HepG2 (cell line): ENCODE measurements around the gene LIPC. TPM values are rescaled to one million over a fixed set of nuclear protein-coding genes. Genes with fewer than 3 reads are reported as not detected.

Experiments
- CEBPG ChIP-seq: IDR thresholded peaks from 2 replicates; pipeline ENCODE4 v1.6.1; 2016
- ELF3 ChIP-seq: IDR thresholded peaks from 2 replicates; pipeline ENCODE4 v1.6.1; 2016; ENCODE audit warnings: missing genetic modification reagents, missing compliant biosample characterization
- MED13 ChIP-seq: sonication (generic); formaldehyde crosslinking; IDR thresholded peaks from 2 replicates; pipeline ENCODE4 v1.5.0; 2020; ENCODE audit warnings: missing genetic modification reagents
- NFYC ChIP-seq: IDR thresholded peaks from 2 replicates; pipeline ENCODE4 v1.6.1; 2016; ENCODE audit warnings: missing genetic modification reagents, missing compliant biosample characterization
- RCOR2 ChIP-seq: IDR thresholded peaks from 2 replicates; pipeline ENCODE4 v1.6.1; 2016; ENCODE audit warnings: missing biosample characterization, missing genetic modification reagents
- ZFP36L1 ChIP-seq: sonication (generic); formaldehyde crosslinking; IDR thresholded peaks from 2 replicates; pipeline ENCODE4 v1.8.0; 2022; ENCODE audit warnings: mild to moderate bottlenecking, missing genetic modification reagents, moderate library complexity
- ZSCAN25 ChIP-seq: sonication (generic); formaldehyde crosslinking; IDR thresholded peaks from 2 replicates; pipeline ENCODE4 v1.8.0; 2022; ENCODE audit warnings: mild to moderate bottlenecking, missing genetic modification reagents
- polyA plus RNA-seq, 8 experiments: library from polyadenylated mRNA; depleted of rRNA in 3 of 8; stranded (reverse) in 7 of 8; unstranded in 1 of 8; fragments of >200 nt; fragmentation: Illumina TruSeq in 4 of 8; extraction: Trizol in 4 of 8; gene quantifications; 2 replicates each; pipeline versions ENCODE4 v1.2.1 to v1.2.3, GENCODE V29; 2011 to 2016; ENCODE audit warnings: low read depth in 4 of 8, missing spikeins in 1 of 8, mixed read lengths in 1 of 8; ENCODE audit not compliant: insufficient read depth in 1 of 8
- total RNA-seq, 5 experiments: library from RNA; depleted of rRNA; stranded (reverse); fragments of >200 nt; fragmentation: Illumina TruSeq; extraction: Trizol; gene quantifications; 2 replicates each; pipeline ENCODE4 v1.2.3, GENCODE V29; 2016; ENCODE audit warnings: low read depth in 1 of 5
- TF ChIP-seq, protein P1 (sequence below): sonication (generic); formaldehyde crosslinking; IDR thresholded peaks from 2 replicates; pipeline ENCODE4 v1.4.0; 2020; ENCODE audit warnings: mild to moderate bottlenecking, missing genetic modification reagents, borderline replicate concordance
- TF ChIP-seq, protein P2 (sequence below): sonication (generic); formaldehyde crosslinking; IDR thresholded peaks from 2 replicates; pipeline ENCODE4 v1.4.0; 2020; ENCODE audit warnings: missing genetic modification reagents
- TF ChIP-seq, protein P3 (sequence below): sonication (generic); formaldehyde crosslinking; IDR thresholded peaks from 2 replicates; pipeline ENCODE4 v1.4.0; 2020; ENCODE audit warnings: missing genetic modification reagents
- TF ChIP-seq, protein P4 (sequence below): sonication (generic); formaldehyde crosslinking; IDR thresholded peaks from 2 replicates; pipeline ENCODE4 v1.8.0; 2022; ENCODE audit warnings: mild to moderate bottlenecking, missing genetic modification reagents
- TF ChIP-seq, protein P5 (sequence below): sonication (generic); formaldehyde crosslinking; IDR thresholded peaks from 2 replicates; pipeline ENCODE4 v1.4.0; 2020; ENCODE audit warnings: missing genetic modification reagents, borderline replicate concordance

LIPC gene
- total and polyA plus RNA-seq, 2 of the 13 experiments (the other 11 are each of a cell fraction or from before 2014, with no cell fraction given) = 26.0 to 38.0 TPM

DNA sequence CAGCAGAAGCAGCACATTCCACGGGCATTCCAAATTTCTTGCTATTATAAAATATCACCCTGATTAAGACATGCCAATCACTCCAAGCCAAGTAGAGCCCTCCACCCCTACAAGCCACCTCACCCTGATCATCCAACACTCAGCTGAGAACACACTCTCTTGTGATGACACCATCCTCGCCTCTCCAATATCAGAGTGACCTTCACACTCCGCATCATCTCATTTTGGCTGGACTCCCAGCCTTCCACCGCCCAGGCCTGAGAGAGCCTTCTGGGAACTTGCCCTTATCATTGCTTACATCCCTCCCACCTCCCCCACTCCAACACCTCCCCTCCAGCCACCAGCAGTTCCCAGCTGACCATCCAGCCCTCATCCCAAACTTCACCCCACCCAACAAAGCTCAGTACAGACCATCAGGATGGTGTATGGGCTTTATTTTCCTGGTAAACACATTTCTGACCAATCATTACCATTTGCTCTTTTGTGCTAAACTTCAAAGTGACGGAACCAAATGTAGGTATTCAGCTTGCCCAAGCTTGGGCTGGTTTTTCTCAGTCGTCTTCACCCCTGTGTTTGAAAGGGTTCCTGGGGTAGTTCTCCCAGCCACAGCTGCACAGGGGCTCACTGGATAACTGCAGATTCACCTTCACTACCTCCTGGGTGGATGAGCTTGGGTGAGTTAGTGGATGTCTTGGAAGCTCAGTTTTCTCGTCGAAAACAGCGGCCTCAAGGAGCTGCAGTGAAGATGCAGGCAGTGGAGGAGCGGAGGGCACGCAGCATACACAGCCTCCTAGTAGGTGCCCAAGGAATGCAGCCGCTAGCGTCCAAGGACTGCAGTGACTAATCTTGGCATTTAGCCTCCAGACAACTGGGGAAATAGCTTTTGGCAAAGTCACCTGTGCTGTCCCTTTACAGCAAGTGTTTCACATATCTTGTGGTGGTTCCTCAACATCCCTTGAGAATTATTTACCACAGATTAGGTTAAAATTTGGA lies 115.1 kb downstream of the LIPC start (continued):
- TF ChIP-seq, protein P1, sequence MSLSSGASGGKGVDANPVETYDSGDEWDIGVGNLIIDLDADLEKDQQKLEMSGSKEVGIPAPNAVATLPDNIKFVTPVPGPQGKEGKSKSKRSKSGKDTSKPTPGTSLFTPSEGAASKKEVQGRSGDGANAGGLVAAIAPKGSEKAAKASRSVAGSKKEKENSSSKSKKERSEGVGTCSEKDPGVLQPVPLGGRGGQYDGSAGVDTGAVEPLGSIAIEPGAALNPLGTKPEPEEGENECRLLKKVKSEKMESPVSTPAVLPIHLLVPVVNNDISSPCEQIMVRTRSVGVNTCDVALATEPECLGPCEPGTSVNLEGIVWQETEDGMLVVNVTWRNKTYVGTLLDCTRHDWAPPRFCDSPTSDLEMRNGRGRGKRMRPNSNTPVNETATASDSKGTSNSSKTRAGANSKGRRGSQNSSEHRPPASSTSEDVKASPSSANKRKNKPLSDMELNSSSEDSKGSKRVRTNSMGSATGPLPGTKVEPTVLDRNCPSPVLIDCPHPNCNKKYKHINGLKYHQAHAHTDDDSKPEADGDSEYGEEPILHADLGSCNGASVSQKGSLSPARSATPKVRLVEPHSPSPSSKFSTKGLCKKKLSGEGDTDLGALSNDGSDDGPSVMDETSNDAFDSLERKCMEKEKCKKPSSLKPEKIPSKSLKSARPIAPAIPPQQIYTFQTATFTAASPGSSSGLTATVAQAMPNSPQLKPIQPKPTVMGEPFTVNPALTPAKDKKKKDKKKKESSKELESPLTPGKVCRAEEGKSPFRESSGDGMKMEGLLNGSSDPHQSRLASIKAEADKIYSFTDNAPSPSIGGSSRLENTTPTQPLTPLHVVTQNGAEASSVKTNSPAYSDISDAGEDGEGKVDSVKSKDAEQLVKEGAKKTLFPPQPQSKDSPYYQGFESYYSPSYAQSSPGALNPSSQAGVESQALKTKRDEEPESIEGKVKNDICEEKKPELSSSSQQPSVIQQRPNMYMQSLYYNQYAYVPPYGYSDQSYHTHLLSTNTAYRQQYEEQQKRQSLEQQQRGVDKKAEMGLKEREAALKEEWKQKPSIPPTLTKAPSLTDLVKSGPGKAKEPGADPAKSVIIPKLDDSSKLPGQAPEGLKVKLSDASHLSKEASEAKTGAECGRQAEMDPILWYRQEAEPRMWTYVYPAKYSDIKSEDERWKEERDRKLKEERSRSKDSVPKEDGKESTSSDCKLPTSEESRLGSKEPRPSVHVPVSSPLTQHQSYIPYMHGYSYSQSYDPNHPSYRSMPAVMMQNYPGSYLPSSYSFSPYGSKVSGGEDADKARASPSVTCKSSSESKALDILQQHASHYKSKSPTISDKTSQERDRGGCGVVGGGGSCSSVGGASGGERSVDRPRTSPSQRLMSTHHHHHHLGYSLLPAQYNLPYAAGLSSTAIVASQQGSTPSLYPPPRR (CRISPR knock-in tag) = 0 out of 2 replicates have a peak, but pooled peaks have one; percentile 29
- TF ChIP-seq RCOR2 = peak; percentile 45; the same call in 1 of the 2 replicates
- TF ChIP-seq NFYC = peak; percentile 58
- TF ChIP-seq, protein P2, sequence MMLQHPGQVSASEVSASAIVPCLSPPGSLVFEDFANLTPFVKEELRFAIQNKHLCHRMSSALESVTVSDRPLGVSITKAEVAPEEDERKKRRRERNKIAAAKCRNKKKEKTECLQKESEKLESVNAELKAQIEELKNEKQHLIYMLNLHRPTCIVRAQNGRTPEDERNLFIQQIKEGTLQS (CRISPR knock-in tag) = peak; percentile 52; the same call in 1 of the 2 replicates
- TF ChIP-seq, protein P3, sequence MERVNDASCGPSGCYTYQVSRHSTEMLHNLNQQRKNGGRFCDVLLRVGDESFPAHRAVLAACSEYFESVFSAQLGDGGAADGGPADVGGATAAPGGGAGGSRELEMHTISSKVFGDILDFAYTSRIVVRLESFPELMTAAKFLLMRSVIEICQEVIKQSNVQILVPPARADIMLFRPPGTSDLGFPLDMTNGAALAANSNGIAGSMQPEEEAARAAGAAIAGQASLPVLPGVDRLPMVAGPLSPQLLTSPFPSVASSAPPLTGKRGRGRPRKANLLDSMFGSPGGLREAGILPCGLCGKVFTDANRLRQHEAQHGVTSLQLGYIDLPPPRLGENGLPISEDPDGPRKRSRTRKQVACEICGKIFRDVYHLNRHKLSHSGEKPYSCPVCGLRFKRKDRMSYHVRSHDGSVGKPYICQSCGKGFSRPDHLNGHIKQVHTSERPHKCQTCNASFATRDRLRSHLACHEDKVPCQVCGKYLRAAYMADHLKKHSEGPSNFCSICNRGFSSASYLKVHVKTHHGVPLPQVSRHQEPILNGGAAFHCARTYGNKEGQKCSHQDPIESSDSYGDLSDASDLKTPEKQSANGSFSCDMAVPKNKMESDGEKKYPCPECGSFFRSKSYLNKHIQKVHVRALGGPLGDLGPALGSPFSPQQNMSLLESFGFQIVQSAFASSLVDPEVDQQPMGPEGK (CRISPR knock-in tag) = peak; percentile 66
- TF ChIP-seq ELF3 (CRISPR knock-in tag) = peak; percentile 39; the same call in 1 of the 2 replicates
- TF ChIP-seq MED13 (CRISPR knock-in tag) = 0 out of 2 replicates have a peak, but pooled peaks have one; percentile 26
- no peak for TF ChIP-seq ZSCAN25 (CRISPR knock-in tag)
- TF ChIP-seq, protein P4, sequence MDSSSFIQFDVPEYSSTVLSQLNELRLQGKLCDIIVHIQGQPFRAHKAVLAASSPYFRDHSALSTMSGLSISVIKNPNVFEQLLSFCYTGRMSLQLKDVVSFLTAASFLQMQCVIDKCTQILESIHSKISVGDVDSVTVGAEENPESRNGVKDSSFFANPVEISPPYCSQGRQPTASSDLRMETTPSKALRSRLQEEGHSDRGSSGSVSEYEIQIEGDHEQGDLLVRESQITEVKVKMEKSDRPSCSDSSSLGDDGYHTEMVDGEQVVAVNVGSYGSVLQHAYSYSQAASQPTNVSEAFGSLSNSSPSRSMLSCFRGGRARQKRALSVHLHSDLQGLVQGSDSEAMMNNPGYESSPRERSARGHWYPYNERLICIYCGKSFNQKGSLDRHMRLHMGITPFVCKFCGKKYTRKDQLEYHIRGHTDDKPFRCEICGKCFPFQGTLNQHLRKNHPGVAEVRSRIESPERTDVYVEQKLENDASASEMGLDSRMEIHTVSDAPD (CRISPR knock-in tag) = 0 out of 2 replicates have a peak, but pooled peaks have one; percentile 18
- peak; percentile 13; the same call in 1 of the 2 replicates for TF ChIP-seq CEBPG (CRISPR knock-in tag)
- no peak for TF ChIP-seq ZFP36L1
- TF ChIP-seq, protein P5, sequence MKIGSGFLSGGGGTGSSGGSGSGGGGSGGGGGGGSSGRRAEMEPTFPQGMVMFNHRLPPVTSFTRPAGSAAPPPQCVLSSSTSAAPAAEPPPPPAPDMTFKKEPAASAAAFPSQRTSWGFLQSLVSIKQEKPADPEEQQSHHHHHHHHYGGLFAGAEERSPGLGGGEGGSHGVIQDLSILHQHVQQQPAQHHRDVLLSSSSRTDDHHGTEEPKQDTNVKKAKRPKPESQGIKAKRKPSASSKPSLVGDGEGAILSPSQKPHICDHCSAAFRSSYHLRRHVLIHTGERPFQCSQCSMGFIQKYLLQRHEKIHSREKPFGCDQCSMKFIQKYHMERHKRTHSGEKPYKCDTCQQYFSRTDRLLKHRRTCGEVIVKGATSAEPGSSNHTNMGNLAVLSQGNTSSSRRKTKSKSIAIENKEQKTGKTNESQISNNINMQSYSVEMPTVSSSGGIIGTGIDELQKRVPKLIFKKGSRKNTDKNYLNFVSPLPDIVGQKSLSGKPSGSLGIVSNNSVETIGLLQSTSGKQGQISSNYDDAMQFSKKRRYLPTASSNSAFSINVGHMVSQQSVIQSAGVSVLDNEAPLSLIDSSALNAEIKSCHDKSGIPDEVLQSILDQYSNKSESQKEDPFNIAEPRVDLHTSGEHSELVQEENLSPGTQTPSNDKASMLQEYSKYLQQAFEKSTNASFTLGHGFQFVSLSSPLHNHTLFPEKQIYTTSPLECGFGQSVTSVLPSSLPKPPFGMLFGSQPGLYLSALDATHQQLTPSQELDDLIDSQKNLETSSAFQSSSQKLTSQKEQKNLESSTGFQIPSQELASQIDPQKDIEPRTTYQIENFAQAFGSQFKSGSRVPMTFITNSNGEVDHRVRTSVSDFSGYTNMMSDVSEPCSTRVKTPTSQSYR = peak; percentile 63; the same call in 1 of the 2 replicates
